H1 (cell line): ENCODE results near the gene BMI1. TPM values are rescaled to one million over a fixed set of nuclear protein-coding genes. Genes with fewer than 3 reads are reported as not detected.

Experiments used
- CTCF ChIA-PET: fragments of 300-600 bp; sonication (Branson Sonifier 250); formaldehyde crosslinking; loops from one replicate; lab custom pipeline; 2021; ENCODE audit not compliant: partially characterized antibody; lab: Charles Lee
- POLR2A ChIA-PET: fragments of 300-600 bp; sonication (Branson Sonifier 250); formaldehyde crosslinking; loops from one replicate; lab custom pipeline; 2021; ENCODE audit warnings: inconsistent platforms; ENCODE audit not compliant: partially characterized antibody; lab: Charles Lee
- DNase-seq, 2 experiments: peaks; one replicate each; pipeline versions ENCODE4 v3.0.0 to v3.0.0-alpha.2; 2010 to 2022; ENCODE audit warnings: low spot score in 2 of 2, low read depth in 1 of 2, mixed read lengths in 1 of 2
- FAIRE-seq: peaks from 2 replicates; lab custom pipeline; 2011; peaks lifted over from hg19 to GRCh38; lab: Jason Lieb, UNC
- H2AFZ ChIP-seq: 2 replicates; pipeline ENCODE4 v1.8.1; 2012; ENCODE audit warnings: low read length, inconsistent platforms
- H2AK5ac ChIP-seq: 2 replicates; pipeline ENCODE4 v1.6.1; 2013; ENCODE audit warnings: low read depth, low read length
- H2BK120ac ChIP-seq: replicated peaks from 2 replicates; pipeline ENCODE3; 2013; ENCODE audit warnings: low read depth, low read length, inconsistent platforms
- H2BK12ac ChIP-seq: 2 replicates; pipeline ENCODE4 v1.6.1; 2013; ENCODE audit warnings: low read depth, low read length
- H2BK15ac ChIP-seq: 2 replicates; pipeline ENCODE4 v1.6.1; 2013; ENCODE audit warnings: low read length
- H2BK20ac ChIP-seq: 2 replicates; pipeline ENCODE4 v1.6.1; 2013; ENCODE audit warnings: low read length
- H2BK5ac ChIP-seq: 2 replicates; pipeline ENCODE4 v1.6.1; 2013; ENCODE audit warnings: low read depth, low read length
- H3K14ac ChIP-seq: 2 replicates; pipeline ENCODE4 v1.6.1; 2013; ENCODE audit warnings: inconsistent platforms; ENCODE audit not compliant: insufficient read length
- H3K18ac ChIP-seq: 2 replicates; pipeline ENCODE4 v1.6.1; 2013; ENCODE audit warnings: low read length; ENCODE audit errors: extremely low read depth
- H3K23ac ChIP-seq: 2 replicates; pipeline ENCODE4 v1.6.1; 2013; ENCODE audit warnings: inconsistent platforms; ENCODE audit not compliant: insufficient read length
- H3K23me2 ChIP-seq: 2 replicates; pipeline ENCODE4 v1.6.1; 2013; ENCODE audit warnings: low read depth, low read length
- H3K27ac ChIP-seq: 2 replicates; pipeline ENCODE4 v1.6.1; 2011; ENCODE audit warnings: low read depth, low read length, inconsistent platforms
- H3K27me3 ChIP-seq, 4 experiments: replicated peaks in 1 of 4; 1 replicate in 1 of 4; 2 replicates in 3 of 4; pipeline versions ENCODE4 v1.6.1 to v1.8.1; 2011 to 2013; ENCODE audit warnings: low read length in 3 of 4, mild to moderate bottlenecking in 3 of 4, inconsistent platforms in 2 of 4, mixed read lengths in 2 of 4, moderate library complexity in 1 of 4; ENCODE audit not compliant: control insufficient read depth in 3 of 4, insufficient read depth in 3 of 4; ENCODE audit errors: extremely low read depth in 1 of 4
- H3K36me3 ChIP-seq, 4 experiments: 2 replicates each; pipeline versions ENCODE4 v1.6.1 to v1.8.1; 2011 to 2013; ENCODE audit warnings: mild to moderate bottlenecking in 4 of 4, low read length in 3 of 4, moderate library complexity in 2 of 4, control low read depth in 1 of 4, inconsistent platforms in 1 of 4; ENCODE audit not compliant: insufficient read depth in 4 of 4, control insufficient read depth in 2 of 4
- H3K4ac ChIP-seq: replicated peaks from 2 replicates; pipeline ENCODE3; 2013; ENCODE audit warnings: low read length, low read depth, mixed read lengths, inconsistent platforms; ENCODE audit not compliant: insufficient read length
- H3K4me1 ChIP-seq, 4 experiments: replicated peaks in 1 of 4; 1 replicate in 1 of 4; 2 replicates in 3 of 4; pipeline versions ENCODE4 v1.6.1 to v1.8.1; 2011 to 2013; ENCODE audit warnings: low read length in 3 of 4, inconsistent platforms in 2 of 4, mixed read lengths in 1 of 4; ENCODE audit not compliant: insufficient read depth in 4 of 4, control insufficient read depth in 3 of 4
- H3K4me2 ChIP-seq, 2 experiments: 2 replicates each; pipeline versions ENCODE4 v1.6.1 to v1.8.1; 2011 to 2013; ENCODE audit warnings: low read depth in 2 of 2, low read length in 2 of 2, control low read depth in 1 of 2, inconsistent platforms in 1 of 2, mild to moderate bottlenecking in 1 of 2; ENCODE audit not compliant: insufficient read depth in 1 of 2
- H3K4me3 ChIP-seq, 4 experiments: fragments of 200-600, 300-600 bp in 1 of 4; sonication (generic), shearing (Covaris generic), sonication (Bioruptor Twin) in 1 of 4; 2 replicates each; pipeline versions ENCODE4 v1.5.1 to v1.8.1; 2011 to 2016; ENCODE audit warnings: low read length in 4 of 4, low read depth in 3 of 4, control low read depth in 2 of 4, inconsistent platforms in 2 of 4, mild to moderate bottlenecking in 2 of 4, mixed read lengths in 1 of 4, moderate library complexity in 1 of 4; ENCODE audit not compliant: insufficient read depth in 2 of 4; ENCODE audit errors: extremely low read depth in 1 of 4
- H3K56ac ChIP-seq: replicated peaks from 2 replicates; pipeline ENCODE3; 2013; ENCODE audit warnings: low read depth, mild to moderate bottlenecking, mixed read lengths, low read length, inconsistent platforms; ENCODE audit not compliant: insufficient read length
- H3K79me1 ChIP-seq: 2 replicates; pipeline ENCODE4 v1.6.1; 2013; ENCODE audit warnings: low read depth, low read length, control low read depth
- H3K79me2 ChIP-seq, 2 experiments: 2 replicates each; pipeline versions ENCODE4 v1.6.1 to v1.8.1; 2012 to 2013; ENCODE audit warnings: low read length in 2 of 2, mild to moderate bottlenecking in 2 of 2, inconsistent platforms in 1 of 2; ENCODE audit not compliant: insufficient read depth in 2 of 2, control insufficient read depth in 1 of 2
- H3K9ac ChIP-seq, 4 experiments: replicated peaks in 1 of 4; 1 replicate in 1 of 4; 2 replicates in 3 of 4; pipeline versions ENCODE4 v1.6.1 to v1.8.1; 2011 to 2013; ENCODE audit warnings: low read depth in 3 of 4, low read length in 3 of 4, control low read depth in 2 of 4, mild to moderate bottlenecking in 2 of 4, moderate library complexity in 2 of 4, inconsistent platforms in 1 of 4; ENCODE audit errors: extremely low read depth in 1 of 4
- H3K9me3 ChIP-seq, 2 experiments: 2 replicates each; pipeline versions ENCODE4 v1.6.1 to v1.8.1; 2012 to 2013; ENCODE audit warnings: mild to moderate bottlenecking in 2 of 2, moderate library complexity in 2 of 2, control low read depth in 1 of 2, inconsistent platforms in 1 of 2, low read depth in 1 of 2, low read length in 1 of 2, mixed read lengths in 1 of 2; ENCODE audit not compliant: insufficient read depth in 2 of 2
- H4K20me1 ChIP-seq, 2 experiments: replicated peaks in 1 of 2; 2 replicates each; pipeline versions ENCODE3 to v1.8.1; 2011 to 2013; ENCODE audit warnings: inconsistent platforms in 2 of 2, low read length in 2 of 2, mild to moderate bottlenecking in 1 of 2; ENCODE audit not compliant: insufficient read depth in 2 of 2, control insufficient read depth in 1 of 2
- H4K5ac ChIP-seq: 2 replicates; pipeline ENCODE4 v1.6.1; 2013; ENCODE audit warnings: low read length, low read depth, mixed read lengths, inconsistent platforms; ENCODE audit not compliant: insufficient read length
- H4K8ac ChIP-seq: 2 replicates; pipeline ENCODE4 v1.8.0; 2013; ENCODE audit warnings: mild to moderate bottlenecking, moderate library complexity, low read length, inconsistent platforms; ENCODE audit not compliant: insufficient read depth; ENCODE audit errors: extremely low read depth
- H4K91ac ChIP-seq: replicated peaks from 2 replicates; pipeline ENCODE3; 2013; ENCODE audit warnings: low read length, mixed read lengths, inconsistent platforms; ENCODE audit not compliant: insufficient read length
- ASH2L ChIP-seq: fragments of 200-600, 300-600 bp; sonication (generic); IDR thresholded peaks from one replicate; pipeline ENCODE4 v1.7.1; 2017; ENCODE audit warnings: low read length
- FOSL1 ChIP-seq: IDR thresholded peaks from 2 replicates; pipeline ENCODE4 v1.6.1; 2011; ENCODE audit warnings: mild to moderate bottlenecking, low read depth, low read length, moderate library complexity; ENCODE audit not compliant: insufficient read depth
- GTF2F1 ChIP-seq: IDR thresholded peaks from 2 replicates; pipeline ENCODE4 v1.6.1; 2012; ENCODE audit warnings: low read depth, low read length, improper control_type of control experiment, borderline replicate concordance
- KDM5A ChIP-seq: fragments of 200-600 bp; IDR thresholded peaks from 2 replicates; pipeline ENCODE4 v1.7.1; 2012; ENCODE audit warnings: mild to moderate bottlenecking, low read length, inconsistent platforms, mixed read lengths
- POLR2A ChIP-seq, 2 experiments: IDR thresholded peaks; 1 replicate in 1 of 2; 2 replicates in 1 of 2; pipeline ENCODE4 v1.6.1; 2011; ENCODE audit warnings: low read depth in 2 of 2, low read length in 2 of 2, mild to moderate bottlenecking in 2 of 2; ENCODE audit errors: control extremely low read depth in 1 of 2
- SP1 ChIP-seq: IDR thresholded peaks from 2 replicates; pipeline ENCODE4 v1.6.1; 2011; ENCODE audit warnings: low read depth, low read length
- SP2 ChIP-seq: IDR thresholded peaks from 2 replicates; pipeline ENCODE4 v1.6.1; 2012; ENCODE audit warnings: mild to moderate bottlenecking, low read length, inconsistent platforms
- SUZ12 ChIP-seq: fragments of 200-600 bp; sonication (generic); IDR thresholded peaks from 2 replicates; pipeline ENCODE4 v1.6.1; 2012; ENCODE audit warnings: mild to moderate bottlenecking, inconsistent platforms, low read length, moderate library complexity, mixed read lengths
- TAF1 ChIP-seq: IDR thresholded peaks from 2 replicates; pipeline ENCODE4 v1.6.1; 2011; ENCODE audit warnings: mild to moderate bottlenecking, low read depth, low read length
- TCF12 ChIP-seq: IDR thresholded peaks from 2 replicates; pipeline ENCODE4 v1.6.1; 2011; ENCODE audit warnings: low read depth, mild to moderate bottlenecking, low read length
- WGBS, 2 experiments: shearing (Covaris generic) in 1 of 2; methylation state at CpG; one replicate each; pipeline versions ENCODE4 v1.1.6 to v1.1.7; 2013 to 2015; ENCODE audit warnings: low lambda C conversion rate in 2 of 2, mixed read lengths in 2 of 2, inconsistent platforms in 1 of 2, low coverage in 1 of 2, missing lambda C conversion rate in 1 of 2; ENCODE audit not compliant: insufficient replicate concordance in 2 of 2, insufficient coverage in 1 of 2, insufficient read length in 1 of 2; ENCODE audit errors: extremely low coverage in 1 of 2, missing lambda C conversion rate in 1 of 2; 5-methylcytosine and 5-hydroxymethylcytosine counted together
- polyA plus RNA-seq, 7 experiments: library from polyadenylated mRNA; depleted of rRNA in 3 of 7; stranded (reverse) in 5 of 7; unstranded in 2 of 7; fragments of >200 nt in 5 of 7; fragments of 200-250 nt in 2 of 7; gene quantifications; 1 replicate in 5 of 7; 2 replicates in 1 of 7; 4 replicates in 1 of 7; pipeline versions ENCODE4 v1.2.1 to v1.2.3, GENCODE V29; 2011 to 2013; ENCODE audit warnings: missing spikeins in 2 of 7, mixed read lengths in 2 of 7
- total RNA-seq: library from RNA; stranded (reverse); fragmentation: NEBNext Ultra II Directional; extraction: Animal tissue kit (Norgen Biotek cat#: 25700); gene quantifications from 2 replicates; pipeline ENCODE4 v1.2.1, GENCODE V29; 2021
- TF ChIP-seq, protein P1 (sequence below): IDR thresholded peaks from 2 replicates; pipeline ENCODE4 v1.6.1; 2011; ENCODE audit warnings: low read length, improper control_type of control experiment
- TF ChIP-seq, protein P2 (sequence below): IDR thresholded peaks from 2 replicates; pipeline ENCODE4 v1.6.1; 2012; ENCODE audit warnings: low read length, inconsistent platforms

Gene BMI1
- total and polyA plus RNA-seq, 2 of the 8 experiments (the other 6 are each of a cell fraction or from before 2014, with no cell fraction given), result 2.8 to 10.7 TPM

DNA sequence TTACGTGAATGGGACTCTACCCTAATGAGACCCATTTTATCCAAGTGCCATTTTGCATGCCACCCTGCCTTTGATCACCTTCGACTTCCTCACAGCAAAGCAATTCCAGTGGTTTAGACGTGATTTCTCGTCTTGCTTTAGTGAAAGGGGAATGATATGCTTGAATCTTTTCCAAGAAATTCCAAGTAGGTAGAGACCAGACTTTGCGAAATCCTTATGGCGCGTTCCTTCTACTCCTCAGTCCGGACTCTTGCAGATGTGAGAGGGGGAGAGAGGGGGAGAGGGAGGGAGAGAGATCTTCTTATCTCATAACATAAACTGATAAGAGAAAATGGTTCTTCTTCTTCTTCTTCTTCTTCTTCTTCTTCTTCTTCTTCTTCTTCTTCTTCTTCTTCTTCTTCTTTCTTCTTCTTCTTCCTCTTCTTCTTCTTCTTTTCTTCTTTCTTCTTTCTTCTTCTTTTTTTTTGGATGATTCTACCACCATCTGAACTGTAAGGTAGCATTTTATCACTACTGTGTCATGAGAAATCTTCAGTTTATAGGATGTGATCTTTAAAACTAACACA, 25.3 kb downstream of the BMI1 start:
- Histone ChIP-seq H3K4me1 (peaks cover 0 to 5% (median 3%) of the 10 kb centered on the region in 4 experiments; a peak in 3 of 7 replicates), H3K14ac (no peak overlapping the region), H2AK5ac (no peak overlapping the region), H3K4ac (no peak overlapping the region), H3K27ac (no peak overlapping the region), H2BK20ac (no peak overlapping the region), H2AFZ (no peak overlapping the region), H2BK120ac (no peak overlapping the region), H3K27me3 (peaks cover 42 to 77% (median 62%) of the 10 kb centered on the region in 4 experiments), H4K91ac (no peak overlapping the region), H3K56ac (no peak overlapping the region), H2BK5ac (no peak overlapping the region), H3K9me3 (no peaks in the 10 kb centered on the region), H3K4me2 (peak overlapping the region; percentile 75 to 89), H3K18ac (no peak overlapping the region), H3K79me1 (no peaks in the 10 kb centered on the region), H4K20me1 (peaks cover 2 to 8% of the 10 kb centered on the region in 2 experiments), H2BK12ac (no peak overlapping the region), H3K79me2 (no peaks in the 10 kb centered on the region), H4K5ac (no peak overlapping the region), H3K23me2 (peaks cover 7% of the 10 kb centered on the region; the same call in 1 of the 2 replicates), H3K36me3 (no peaks in the 10 kb centered on the region; a peak in 1 of 8 replicates), H4K8ac (no peak overlapping the region), H3K9ac (no peak overlapping the region), H2BK15ac (no peak overlapping the region), H3K23ac (no peak overlapping the region), H3K4me3 (peak overlapping the region; percentile 51 to 64 (median 54); a peak in 7 of 8 replicates)
- CTCF ChIA-PET, result interaction anchor here (1.1 to 1.5 kb wide), 3 partner anchors 91 to 628 kb away, joined by 3 to 7 read pairs (median 5); no protein-coding TSS in a partner anchor
- WGBS, 2 experiments, result 18% methylated on average over 7 of the region's 8 CpGs; no CpG with 5 or more reads in 1 of the 2 experiments
- DNase-seq (no peak), FAIRE-seq (no peak)
- POLR2A ChIA-PET, result no interaction called here
- TF ChIP-seq GTF2F1 (no peak), TAF1 (no peak), TCF12 (no peak), SP1 (no peak), FOSL1 (no peak), ASH2L (no peak), POLR2A (IDR thresholded peaks at IDR 0.05; ENCODE audit: control extremely low read depth in 1 of 2, low read depth in 2 of 2, low read length in 2 of 2) (no peak), KDM5A (no peak), SUZ12 (peak; percentile 59), SP2 (no peak)
- TF ChIP-seq, protein P1, sequence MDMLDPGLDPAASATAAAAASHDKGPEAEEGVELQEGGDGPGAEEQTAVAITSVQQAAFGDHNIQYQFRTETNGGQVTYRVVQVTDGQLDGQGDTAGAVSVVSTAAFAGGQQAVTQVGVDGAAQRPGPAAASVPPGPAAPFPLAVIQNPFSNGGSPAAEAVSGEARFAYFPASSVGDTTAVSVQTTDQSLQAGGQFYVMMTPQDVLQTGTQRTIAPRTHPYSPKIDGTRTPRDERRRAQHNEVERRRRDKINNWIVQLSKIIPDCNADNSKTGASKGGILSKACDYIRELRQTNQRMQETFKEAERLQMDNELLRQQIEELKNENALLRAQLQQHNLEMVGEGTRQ, result no peak
- TF ChIP-seq, protein P2, sequence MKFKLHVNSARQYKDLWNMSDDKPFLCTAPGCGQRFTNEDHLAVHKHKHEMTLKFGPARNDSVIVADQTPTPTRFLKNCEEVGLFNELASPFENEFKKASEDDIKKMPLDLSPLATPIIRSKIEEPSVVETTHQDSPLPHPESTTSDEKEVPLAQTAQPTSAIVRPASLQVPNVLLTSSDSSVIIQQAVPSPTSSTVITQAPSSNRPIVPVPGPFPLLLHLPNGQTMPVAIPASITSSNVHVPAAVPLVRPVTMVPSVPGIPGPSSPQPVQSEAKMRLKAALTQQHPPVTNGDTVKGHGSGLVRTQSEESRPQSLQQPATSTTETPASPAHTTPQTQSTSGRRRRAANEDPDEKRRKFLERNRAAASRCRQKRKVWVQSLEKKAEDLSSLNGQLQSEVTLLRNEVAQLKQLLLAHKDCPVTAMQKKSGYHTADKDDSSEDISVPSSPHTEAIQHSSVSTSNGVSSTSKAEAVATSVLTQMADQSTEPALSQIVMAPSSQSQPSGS, result no peak
